CD4-positive, CD25-positive, alpha-beta regulatory T cell (primary cell): ENCODE measurements around the gene PPFIA4. TPM values are rescaled to one million over a fixed set of nuclear protein-coding genes. Genes with fewer than 3 reads are reported as not detected.
"Not testable (repeated sequence)": the region's sequence is repeated elsewhere in the genome, so short reads cannot be mapped to it uniquely, and the experiment has no call there.

Source experiments
- ATAC-seq, 2 donors: fragments of 150-1000 bp; cut with Tn5 transposase; one replicate each; pipeline ENCODE4 v1.10.0; 2021; ENCODE audit warnings: low read depth in 2 of 2, moderate number of reproducible peaks in 2 of 2, moderate library complexity in 1 of 2
- DNase-seq, 3 donors: peaks; one replicate each; pipeline versions ENCODE4 v3.0.0 to v3.0.0-alpha.2; 2012 to 2022; ENCODE audit warnings: mixed read lengths in 1 of 3
- H3K27ac ChIP-seq: one replicate; pipeline ENCODE4 v1.7.0; 2013; ENCODE audit warnings: mild to moderate bottlenecking, low read length; ENCODE audit not compliant: insufficient read depth, poor library complexity, severe bottlenecking
- H3K27me3 ChIP-seq: one replicate; pipeline ENCODE4 v1.7.0; 2013; ENCODE audit warnings: low read length; ENCODE audit not compliant: control insufficient read depth, insufficient read depth
- H3K36me3 ChIP-seq: one replicate; pipeline ENCODE4 v1.7.0; 2013; ENCODE audit warnings: mild to moderate bottlenecking, low read length, moderate library complexity; ENCODE audit not compliant: control insufficient read depth, insufficient read depth
- H3K4me1 ChIP-seq: 2 replicates; pipeline ENCODE4 v1.7.0; 2013; ENCODE audit warnings: mild to moderate bottlenecking, low read length; ENCODE audit not compliant: insufficient read depth, control insufficient read depth, poor library complexity, severe bottlenecking
- H3K4me3 ChIP-seq: one replicate; pipeline ENCODE4 v1.7.0; 2013; ENCODE audit warnings: low read depth, mild to moderate bottlenecking, low read length, moderate library complexity
- H3K9me3 ChIP-seq, 2 experiments: 1 replicate in 1 of 2; 2 replicates in 1 of 2; pipeline ENCODE4 v1.7.0; 2013; ENCODE audit warnings: low read length in 2 of 2, mild to moderate bottlenecking in 1 of 2, moderate library complexity in 1 of 2; ENCODE audit not compliant: control insufficient read depth in 2 of 2
- H3K27ac Mint-ChIP-seq, 3 donors: one replicate each; pipeline ENCODE4 v1.8.0; 2020 to 2022; ENCODE audit warnings: mild to moderate bottlenecking in 3 of 3, mixed read lengths in 3 of 3, moderate library complexity in 2 of 3
- H3K27me3 Mint-ChIP-seq: one replicate; pipeline ENCODE4 v1.8.0; 2022; ENCODE audit warnings: mild to moderate bottlenecking, mixed read lengths
- H3K36me3 Mint-ChIP-seq: one replicate; pipeline ENCODE4 v1.8.0; 2020; ENCODE audit warnings: mixed read lengths
- H3K4me1 Mint-ChIP-seq, 4 donors: one replicate each; pipeline ENCODE4 v1.8.0; 2020 to 2022; ENCODE audit warnings: mixed read lengths in 4 of 4, mild to moderate bottlenecking in 1 of 4
- H3K4me3 Mint-ChIP-seq, 4 donors: one replicate each; pipeline ENCODE4 v1.8.0; 2020 to 2022; ENCODE audit warnings: mild to moderate bottlenecking in 4 of 4, mixed read lengths in 4 of 4, moderate library complexity in 3 of 4
- H3K9me3 Mint-ChIP-seq, 7 donors: one replicate each; pipeline ENCODE4 v1.8.0; 2020 to 2022; ENCODE audit warnings: mixed read lengths in 7 of 7, mild to moderate bottlenecking in 3 of 7, moderate library complexity in 2 of 7
- polyA plus RNA-seq, 4 donors: library from polyadenylated mRNA; unstranded; fragments of 300-500 nt; fragmentation: Illumina TruSeq; gene quantifications; one replicate each; pipeline ENCODE4 v1.2.3, GENCODE V29; 2021
- total RNA-seq: library from RNA; stranded (reverse); gene quantifications from one replicate; pipeline ENCODE4 v1.2.3, GENCODE V29; 2022

The PPFIA4 gene
- total RNA-seq (0.96 TPM), polyA plus RNA-seq (not detected)

DNA sequence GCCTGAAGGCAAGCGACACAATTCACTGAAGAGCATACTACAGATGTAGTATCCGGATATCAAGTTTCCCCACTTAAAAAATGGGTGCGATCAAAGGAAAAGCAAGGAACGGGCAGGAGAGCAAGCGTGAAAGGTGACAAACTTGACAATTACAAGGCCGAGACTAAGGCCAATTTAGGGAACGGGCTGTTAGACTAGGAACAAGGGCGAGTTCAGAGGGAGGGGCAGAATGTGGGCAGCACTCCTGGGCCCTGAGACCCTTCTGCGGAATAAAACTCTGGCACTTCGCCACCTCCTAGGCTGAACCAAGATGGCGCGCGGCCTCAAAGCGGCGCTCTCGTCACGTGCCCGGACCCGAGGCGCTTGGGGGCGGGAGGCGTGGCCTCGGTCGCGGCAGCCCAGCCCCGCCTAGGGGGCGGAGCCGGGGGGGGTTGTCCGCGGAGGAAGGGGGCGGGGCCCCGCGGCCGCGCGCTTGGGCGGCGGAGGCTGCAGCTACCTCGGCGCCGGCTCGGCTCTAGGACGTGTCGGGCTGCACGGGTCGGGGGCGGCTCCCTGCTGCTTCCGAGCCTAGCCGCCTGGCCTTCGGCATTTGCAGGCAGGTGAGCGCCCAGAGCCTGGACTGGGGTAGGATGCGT is at the start of gene PPFIA4:
Gene PPFIA4, plus strand, starts transcription at position 461 of the 635 bp plus-strand sequence. CDS start 12,518 bp downstream, outside the sequence.
- peaks cover 9% of the 10 kb centered on the region for H3K27me3 ChIP-seq
- H3K4me1 Mint-ChIP-seq: peaks cover 4 to 12% (median 8%) of the 10 kb centered on the region in 4 donors
- peak; percentile 89 to 94 for ATAC-seq
- peaks cover 0 to 6% (median 0%) of the 10 kb centered on the region in 7 donors for H3K9me3 Mint-ChIP-seq
- H3K27me3 Mint-ChIP-seq: peaks cover 6% of the 10 kb centered on the region
- peak; percentile 78 to 87 (median 83) for DNase-seq
- H3K36me3 ChIP-seq: peaks cover 30% of the 10 kb centered on the region
- peaks cover 8% of the 10 kb centered on the region for H3K4me1 ChIP-seq
- H3K27ac Mint-ChIP-seq: peak within 1 kb of the TSS; percentile 80 to 85 (median 84)
- H3K36me3 Mint-ChIP-seq: peaks cover 12% of the 10 kb centered on the region
- peak within 1 kb of the TSS; percentile 78 to 87 (median 81) for H3K4me3 Mint-ChIP-seq
- no peaks in the 10 kb centered on the region for H3K9me3 ChIP-seq
- peak within 1 kb of the TSS; percentile 57 for H3K4me3 ChIP-seq
- H3K27ac ChIP-seq: peak within 1 kb of the TSS; percentile 70

GRCh38 chr1:202976633-202977032 is 49.7 kb upstream of the PPFIA4 start:
- H3K4me1 Mint-ChIP-seq: no peaks in the 10 kb centered on the region
- Histone ChIP-seq H3K27ac (no peak overlapping the region), H3K9me3 (no peaks in the 10 kb centered on the region), H3K4me1 (no peaks in the 10 kb centered on the region), H3K4me3 (no peak overlapping the region), H3K36me3 (no peaks in the 10 kb centered on the region), H3K27me3 (peaks cover 14% of the 10 kb centered on the region)
- H3K36me3 Mint-ChIP-seq: no peaks in the 10 kb centered on the region
- H3K9me3 Mint-ChIP-seq: no peaks in the 10 kb centered on the region
- ATAC-seq: no peak
- DNase-seq: no peak
- H3K27me3 Mint-ChIP-seq: peaks cover 62% of the 10 kb centered on the region
- no peak overlapping the region for H3K27ac Mint-ChIP-seq
- H3K4me3 Mint-ChIP-seq: no peak overlapping the region

DNA sequence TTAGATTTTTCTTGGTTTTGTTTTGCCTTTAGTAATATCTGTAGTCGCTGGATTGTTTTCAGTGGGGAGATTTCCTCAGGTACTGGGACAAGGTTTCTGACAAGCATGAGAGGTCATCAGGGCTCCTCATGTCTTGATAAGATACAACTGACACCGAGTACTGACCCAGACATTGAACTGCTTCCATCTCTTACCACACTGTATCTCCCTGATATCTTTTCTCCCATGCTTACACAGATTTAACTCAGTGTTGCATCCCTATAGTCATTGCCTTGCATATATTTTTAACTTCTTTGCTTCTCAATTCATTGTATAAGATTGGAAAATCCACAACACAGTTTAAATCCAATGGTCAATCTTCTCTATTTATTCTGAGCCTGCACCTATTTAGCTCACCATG is 46.8 kb upstream of the PPFIA4 start:
- Mint-ChIP-seq H3K4me3 (no peak overlapping the region), H3K9me3 (no peaks in the 10 kb centered on the region), H3K4me1 (no peaks in the 10 kb centered on the region), H3K27me3 (peaks cover 50% of the 10 kb centered on the region), H3K36me3 (no peaks in the 10 kb centered on the region), H3K27ac (no peak overlapping the region)
- Histone ChIP-seq H3K27me3 (peaks cover 12% of the 10 kb centered on the region), H3K9me3 (no peaks in the 10 kb centered on the region), H3K4me3 (no peak overlapping the region), H3K27ac (no peak overlapping the region), H3K4me1 (no peaks in the 10 kb centered on the region), H3K36me3 (no peaks in the 10 kb centered on the region)
- ATAC-seq (no peak), DNase-seq (no peak)

- Histone ChIP-seq H3K4me3 (no peak overlapping the region), H3K27ac (no peak overlapping the region), H3K4me1 (no peaks in the 10 kb centered on the region), H3K9me3 (no peaks in the 10 kb centered on the region), H3K36me3 (no peaks in the 10 kb centered on the region), H3K27me3 (peaks cover 9% of the 10 kb centered on the region)
- ATAC-seq (no peak), DNase-seq (no peak)
- peaks cover 37% of the 10 kb centered on the region for H3K27me3 Mint-ChIP-seq
- H3K36me3 Mint-ChIP-seq: no peaks in the 10 kb centered on the region
- H3K4me3 Mint-ChIP-seq: no peak overlapping the region
- no peaks in the 10 kb centered on the region for H3K9me3 Mint-ChIP-seq
- no peaks in the 10 kb centered on the region for H3K4me1 Mint-ChIP-seq
- H3K27ac Mint-ChIP-seq: peak overlapping the region in 1 of 3 donors; percentile 28
Measured at GRCh38 chr1:202981939-202982338, 44.4 kb upstream of the PPFIA4 start.

DNA sequence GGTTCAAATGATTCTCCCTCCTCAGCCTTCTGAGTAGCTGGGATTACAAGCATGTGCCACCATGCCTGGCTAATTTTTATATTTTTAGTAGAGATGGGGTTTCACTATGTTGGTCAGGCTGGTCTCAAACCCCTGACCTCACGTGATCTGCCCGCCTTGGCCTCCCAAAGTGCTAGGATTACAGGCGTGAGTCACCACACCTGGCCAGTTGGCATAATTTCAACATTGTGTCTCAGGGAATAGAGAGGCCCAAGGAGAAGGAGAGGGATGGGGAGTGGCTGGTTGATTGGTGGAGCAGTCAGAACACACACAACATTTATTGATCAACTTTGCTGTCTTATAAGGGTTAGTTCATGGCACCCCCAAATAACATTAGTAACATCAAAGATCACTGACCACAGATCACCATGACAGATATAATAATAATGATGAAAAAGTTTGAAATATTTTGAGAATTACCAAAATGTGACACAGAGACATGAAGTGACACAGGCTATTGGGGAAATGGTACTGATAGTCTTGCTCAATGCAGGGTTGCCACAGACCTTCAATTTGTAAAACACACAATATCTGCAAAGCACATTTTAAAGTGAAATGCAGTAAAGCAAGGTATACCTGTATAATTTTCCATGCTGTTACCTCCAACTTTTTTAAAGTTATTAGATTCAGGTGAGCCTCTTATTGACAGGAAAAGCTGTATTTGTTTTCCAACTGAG is 43.4 kb upstream of the PPFIA4 start:
- peaks cover 11% of the 10 kb centered on the region for H3K27me3 ChIP-seq
- DNase-seq (no peak), ATAC-seq (no peak)
- H3K27me3 Mint-ChIP-seq: peaks cover 37% of the 10 kb centered on the region
- no peaks in the 10 kb centered on the region for H3K9me3 ChIP-seq
- no peaks in the 10 kb centered on the region for H3K36me3 ChIP-seq
- H3K27ac Mint-ChIP-seq: no peak overlapping the region
- no peak overlapping the region for H3K27ac ChIP-seq
- no peak overlapping the region for H3K4me3 Mint-ChIP-seq
- H3K4me3 ChIP-seq: no peak overlapping the region
- H3K4me1 ChIP-seq: no peaks in the 10 kb centered on the region
- no peaks in the 10 kb centered on the region for H3K4me1 Mint-ChIP-seq
- H3K9me3 Mint-ChIP-seq: no peaks in the 10 kb centered on the region
- H3K36me3 Mint-ChIP-seq: no peaks in the 10 kb centered on the region

DNA sequence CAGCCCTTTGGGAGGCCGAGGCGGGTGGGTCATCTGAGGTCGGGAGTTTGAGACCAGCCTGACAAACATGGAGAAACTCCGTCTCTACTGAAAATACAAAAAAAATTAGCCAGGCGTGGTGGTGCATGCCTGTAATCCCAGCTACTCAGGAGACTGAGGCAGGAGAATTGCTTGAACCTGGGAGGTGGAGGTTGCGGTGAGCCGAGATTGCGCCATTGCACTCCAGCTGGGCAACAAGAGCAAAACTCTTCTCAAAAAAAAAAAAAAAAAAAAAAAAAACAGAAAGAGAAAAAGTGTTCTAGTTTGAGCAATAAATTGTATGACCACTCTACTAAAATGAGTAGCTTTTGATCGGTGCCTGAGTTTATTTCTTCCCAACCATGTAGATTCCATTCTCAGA is 40.2 kb upstream of the PPFIA4 start:
- not testable (repeated sequence) for H3K27ac Mint-ChIP-seq, ATAC-seq
- peaks cover 36% of the 10 kb centered on the region for H3K27me3 Mint-ChIP-seq

DNA sequence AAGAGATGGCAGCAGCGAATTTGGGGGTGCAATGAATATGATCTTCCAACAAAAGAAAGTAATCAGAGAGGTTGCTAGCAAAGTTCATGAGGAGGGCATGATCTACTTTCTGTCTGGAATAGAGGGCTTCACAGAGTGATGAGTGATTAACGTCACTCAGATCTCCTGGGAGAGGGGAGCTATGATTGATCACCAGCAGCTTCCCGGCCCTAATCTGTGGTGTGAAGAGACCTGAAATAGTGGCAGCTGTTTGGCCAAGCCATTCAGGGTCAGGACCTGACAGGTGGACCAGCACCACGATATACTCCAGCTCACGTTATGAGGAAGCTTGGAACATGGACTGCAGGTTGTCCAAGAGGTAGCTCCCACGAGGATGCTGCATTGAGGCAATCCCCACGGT is 39.0 kb upstream of the PPFIA4 start:
- no peaks in the 10 kb centered on the region for H3K36me3 Mint-ChIP-seq
- no peak overlapping the region for H3K4me3 Mint-ChIP-seq
- Histone ChIP-seq H3K27ac (no peak overlapping the region), H3K27me3 (peaks cover 18% of the 10 kb centered on the region), H3K4me3 (no peak overlapping the region), H3K36me3 (no peaks in the 10 kb centered on the region), H3K9me3 (no peaks in the 10 kb centered on the region), H3K4me1 (no peaks in the 10 kb centered on the region)
- H3K27ac Mint-ChIP-seq: no peak overlapping the region
- no peaks in the 10 kb centered on the region for H3K4me1 Mint-ChIP-seq
- DNase-seq: no peak
- peaks cover 0 to 6% (median 0%) of the 10 kb centered on the region in 7 donors for H3K9me3 Mint-ChIP-seq
- no peak for ATAC-seq
- H3K27me3 Mint-ChIP-seq: peaks cover 47% of the 10 kb centered on the region

More for the DNA sequence above, 40.2 kb upstream of the PPFIA4 start:
- H3K27me3 ChIP-seq, H3K4me1 Mint-ChIP-seq, H3K4me1 ChIP-seq, H3K9me3 ChIP-seq, DNase-seq, H3K4me3 Mint-ChIP-seq, H3K27ac ChIP-seq, H3K36me3 ChIP-seq, H3K9me3 Mint-ChIP-seq, H3K4me3 ChIP-seq, H3K36me3 Mint-ChIP-seq: not testable (repeated sequence)
